C4-2B (cell line): ENCODE results near the gene SERPINA5.

Experiments used
- H3K27ac ChIP-seq: fragments of 450-650 bp; 2 replicates; pipeline ENCODE4 v1.5.1; 2017
- CTCF ChIP-seq: fragments of 450-650 bp; conservative IDR thresholded peaks from 2 replicates; pipeline ENCODE4 v1.5.1; 2017; ENCODE audit warnings: mild to moderate bottlenecking
- ZFX ChIP-seq: fragments of 450-650 bp; IDR thresholded peaks from 2 replicates; pipeline ENCODE4 v1.6.1; 2017

The SERPINA5 gene

DNA sequence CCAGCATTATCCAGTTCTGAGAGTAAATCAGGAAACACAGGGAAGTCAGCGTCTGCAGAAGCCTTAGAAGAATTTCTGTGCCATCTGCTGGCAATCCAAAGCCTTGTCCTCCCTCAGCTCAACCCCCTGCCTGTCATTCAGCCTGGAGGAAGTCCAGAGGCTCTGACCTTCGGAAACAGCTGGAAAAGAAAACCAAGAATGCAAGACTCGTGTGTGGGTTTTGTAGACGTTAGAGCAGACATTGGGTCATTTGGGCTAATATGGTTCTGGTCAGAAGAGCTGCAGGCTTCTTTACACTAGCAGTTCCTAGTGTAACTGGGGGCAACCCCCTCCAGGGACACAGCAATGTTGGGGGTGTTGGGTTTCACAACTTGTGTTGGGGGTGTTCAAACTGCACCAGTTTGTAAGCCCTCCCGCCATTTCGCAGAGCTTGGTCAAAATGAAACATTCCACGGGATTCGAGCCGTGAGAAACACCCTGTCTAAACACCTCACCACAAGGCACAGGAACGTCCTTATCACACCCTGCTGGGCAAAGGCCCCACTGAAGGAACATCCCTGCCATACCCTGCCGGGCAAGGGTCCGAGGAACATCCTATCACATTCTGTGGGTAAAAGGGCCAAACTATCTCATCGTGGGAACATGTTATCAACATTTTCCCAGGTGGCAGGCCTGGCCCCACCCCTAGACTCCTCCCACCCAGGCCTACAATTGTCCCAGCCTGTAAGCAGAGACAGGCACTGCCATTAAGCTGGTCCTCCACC is 41.0 kb upstream of the SERPINA5 start:
- H3K27ac ChIP-seq = no peak overlapping the region

GRCh38 chr14:94541234-94541975 is 39.8 kb upstream of the SERPINA5 start:
- H3K27ac ChIP-seq = no peak overlapping the region
- TF ChIP-seq ZFX (no peak), CTCF (no peak)

More for the DNA sequence above, 41.0 kb upstream of the SERPINA5 start:
- TF ChIP-seq ZFX (no peak), CTCF (no peak)

DNA sequence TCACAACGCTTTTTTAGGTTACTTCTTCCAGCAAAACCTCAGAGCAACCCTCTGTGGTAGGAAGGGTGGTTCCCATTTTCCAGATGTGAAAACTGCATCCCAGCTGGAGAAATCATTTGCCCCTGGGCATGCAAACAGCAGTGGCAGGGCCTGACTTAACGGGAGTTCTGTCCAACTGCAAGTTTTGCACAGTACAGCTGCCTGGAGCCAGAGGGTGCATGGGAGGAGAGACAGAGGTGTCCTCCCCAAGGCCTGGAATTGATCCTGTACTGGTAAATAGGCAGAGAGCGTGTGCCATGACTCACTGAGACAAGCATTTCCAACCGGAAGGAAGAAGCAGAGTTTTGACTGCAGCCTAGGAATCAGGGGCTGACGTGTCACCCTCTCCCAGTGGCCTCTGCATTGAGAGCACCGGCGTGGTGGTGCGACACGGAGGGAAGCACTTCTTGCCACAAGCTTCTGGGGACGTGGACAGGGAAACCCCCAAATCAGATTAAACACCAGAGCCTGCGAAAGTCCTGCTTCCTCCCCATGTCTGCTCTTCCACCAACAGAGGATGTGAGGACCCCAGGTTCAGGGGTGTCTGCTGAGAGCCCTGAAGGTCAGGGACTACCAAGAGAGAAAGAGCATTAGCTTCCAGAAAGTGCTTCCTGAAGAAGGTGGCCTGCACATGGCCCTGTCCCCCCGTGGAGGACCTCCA is 39.0 kb upstream of the SERPINA5 start:
- TF ChIP-seq ZFX = no peak
- no peak for TF ChIP-seq CTCF
- H3K27ac ChIP-seq = no peak overlapping the region

DNA sequence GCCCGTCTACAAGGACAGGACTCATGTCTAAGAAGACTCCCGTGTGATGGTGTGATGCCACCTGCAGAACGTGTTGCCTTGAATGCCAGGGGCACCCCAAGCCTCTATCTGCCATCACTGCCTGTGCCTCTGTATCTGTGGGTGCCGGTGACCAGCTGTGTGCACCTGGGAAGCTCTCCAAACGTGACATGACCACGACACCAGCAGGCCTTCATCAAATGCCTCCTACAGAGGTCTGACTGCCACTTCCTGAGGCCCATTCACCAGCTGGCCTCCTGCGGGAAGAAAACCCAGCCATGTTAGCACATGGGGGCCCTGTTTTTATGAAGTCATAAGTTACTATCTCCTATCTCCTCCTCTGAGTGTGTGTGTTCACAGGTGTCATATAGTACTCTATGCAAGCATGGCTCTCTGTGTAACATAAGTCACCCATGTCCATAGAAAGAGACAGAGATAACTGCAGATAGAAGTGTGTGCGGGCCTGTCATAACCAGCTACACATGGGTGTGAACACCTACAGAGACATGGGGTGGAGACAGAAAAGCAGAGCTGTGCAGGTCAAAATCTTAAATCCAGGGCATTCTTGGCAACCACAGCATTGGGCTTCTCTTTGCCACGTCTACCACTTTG is 38.3 kb upstream of the SERPINA5 start:
- TF ChIP-seq CTCF (no peak), ZFX (no peak)
- H3K27ac ChIP-seq = no peak overlapping the region

GRCh38 chr14:94543449-94544124 is 37.6 kb upstream of the SERPINA5 start:
- no peak for TF ChIP-seq ZFX
- H3K27ac ChIP-seq = no peak overlapping the region

- TF ChIP-seq CTCF (no peak), ZFX (no peak)
- H3K27ac ChIP-seq = no peak overlapping the region
Observed at GRCh38 chr14:94544726-94545125, 36.5 kb upstream of the SERPINA5 start.

DNA sequence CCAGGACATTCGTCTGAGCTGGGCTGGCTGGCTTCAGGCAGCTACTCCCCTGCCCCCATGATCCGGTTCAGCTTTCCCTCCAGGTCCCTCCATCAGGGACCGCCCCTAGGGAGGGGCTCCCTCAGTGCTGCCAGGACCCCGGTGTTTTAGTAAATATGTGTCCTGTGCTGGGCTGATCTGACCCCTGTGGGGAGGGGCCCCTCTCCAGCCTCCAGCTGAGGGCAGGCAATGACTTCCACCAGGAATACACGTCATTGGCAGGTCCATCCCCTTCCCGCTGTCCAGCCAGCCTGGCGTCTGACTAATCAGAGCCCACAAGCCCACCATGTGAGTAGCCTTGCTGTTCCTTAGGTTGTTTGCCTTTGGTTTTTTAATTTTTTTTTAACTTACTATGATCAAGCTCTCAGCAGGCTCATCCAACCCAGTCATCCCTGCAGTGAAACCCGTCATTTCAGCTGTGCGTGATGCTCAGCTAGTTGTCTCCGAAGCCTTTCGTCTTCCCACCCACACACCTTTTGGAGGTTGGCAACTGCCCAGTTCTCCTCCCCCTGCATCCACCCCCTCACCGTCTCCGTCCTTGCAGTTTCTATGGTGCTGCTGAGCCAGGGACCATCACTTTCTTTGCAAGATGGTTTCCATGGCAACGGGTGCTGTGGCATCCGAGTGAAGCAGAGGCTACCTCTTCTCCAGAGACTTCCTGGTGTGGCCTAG is 35.9 kb upstream of the SERPINA5 start:
- H3K27ac ChIP-seq = no peak overlapping the region
- TF ChIP-seq CTCF (no peak), ZFX (no peak)
